ENCODE data around the gene TEPSIN.
A peak's percentile ranks its signal among the peaks of the same experiment; 100 is the strongest.

The TEPSIN gene

GRCh38 chr17:81238815-81239713 lies at the start of gene TEPSIN, which contains the start of gene NDUFAF8:
Gene TEPSIN (minus strand): TSS chr17:81239055. CDS start chr17:81239033, 22 bp downstream.
Gene NDUFAF8 (plus strand): TSS chr17:81239318. CDS start chr17:81239364, 46 bp downstream.
- DNase-seq = peak; percentile 98

- no peak for DNase-seq
Observed at GRCh38 chr17:81287741-81288430, 49.0 kb upstream of the TEPSIN start.

- DNase-seq = no peak
Observed at GRCh38 chr17:81287152-81287551, 48.3 kb upstream of the TEPSIN start.

- DNase-seq = no peak
Observed at GRCh38 chr17:81286491-81287145, 47.8 kb upstream of the TEPSIN start.

- DNase-seq = no peak
Observed at GRCh38 chr17:81285894-81286293, 47.0 kb upstream of the TEPSIN start.

GRCh38 chr17:81285179-81285878 lies 46.5 kb upstream of the TEPSIN start:
- no peak for DNase-seq

GRCh38 chr17:81282876-81283275 lies 44.0 kb upstream of the TEPSIN start:
- DNase-seq = no peak

GRCh38 chr17:81282141-81282540 lies 43.3 kb upstream of the TEPSIN start:
- no peak for DNase-seq

- DNase-seq = no peak
Observed at GRCh38 chr17:81280571-81280970, 41.7 kb upstream of the TEPSIN start.

- no peak for DNase-seq
Observed at GRCh38 chr17:81279278-81280275, 40.7 kb upstream of the TEPSIN start.

GRCh38 chr17:81278831-81279230 lies 40.0 kb upstream of the TEPSIN start:
- DNase-seq = no peak

GRCh38 chr17:81277946-81278693 lies 39.3 kb upstream of the TEPSIN start:
- DNase-seq = no peak

GRCh38 chr17:81277421-81277820 lies 38.6 kb upstream of the TEPSIN start:
- no peak for DNase-seq

- DNase-seq = no peak
Observed at GRCh38 chr17:81276781-81277180, 37.9 kb upstream of the TEPSIN start.

GRCh38 chr17:81274471-81274855 lies 35.6 kb upstream of the TEPSIN start:
- no peak for DNase-seq

GRCh38 chr17:81273698-81274470 lies 35.0 kb upstream of the TEPSIN start:
- DNase-seq = no peak

- no peak for DNase-seq
Observed at GRCh38 chr17:81272616-81273015, 33.8 kb upstream of the TEPSIN start.

GRCh38 chr17:81271226-81271625 lies 32.4 kb upstream of the TEPSIN start:
- DNase-seq = no peak

- DNase-seq = no peak
Observed at GRCh38 chr17:81270279-81270678, 31.4 kb upstream of the TEPSIN start.

Measured in NCI-H510A (cell line).